GM21360 (cell line): ENCODE results near the gene PGM2.
A peak's percentile ranks its signal among the peaks of the same experiment; 100 is the strongest.
"Not testable (repeated sequence)": the region's sequence is repeated elsewhere in the genome, so short reads cannot be mapped to it uniquely, and the experiment has no call there.

Source experiments
- ATAC-seq: cut with Tn5 transposase; IDR thresholded peaks from one replicate; pipeline ENCODE4 v1.9.1; 2021; ENCODE audit warnings: mild to moderate bottlenecking, moderate library complexity; ENCODE audit not compliant: unreplicated experiment

The PGM2 gene

DNA sequence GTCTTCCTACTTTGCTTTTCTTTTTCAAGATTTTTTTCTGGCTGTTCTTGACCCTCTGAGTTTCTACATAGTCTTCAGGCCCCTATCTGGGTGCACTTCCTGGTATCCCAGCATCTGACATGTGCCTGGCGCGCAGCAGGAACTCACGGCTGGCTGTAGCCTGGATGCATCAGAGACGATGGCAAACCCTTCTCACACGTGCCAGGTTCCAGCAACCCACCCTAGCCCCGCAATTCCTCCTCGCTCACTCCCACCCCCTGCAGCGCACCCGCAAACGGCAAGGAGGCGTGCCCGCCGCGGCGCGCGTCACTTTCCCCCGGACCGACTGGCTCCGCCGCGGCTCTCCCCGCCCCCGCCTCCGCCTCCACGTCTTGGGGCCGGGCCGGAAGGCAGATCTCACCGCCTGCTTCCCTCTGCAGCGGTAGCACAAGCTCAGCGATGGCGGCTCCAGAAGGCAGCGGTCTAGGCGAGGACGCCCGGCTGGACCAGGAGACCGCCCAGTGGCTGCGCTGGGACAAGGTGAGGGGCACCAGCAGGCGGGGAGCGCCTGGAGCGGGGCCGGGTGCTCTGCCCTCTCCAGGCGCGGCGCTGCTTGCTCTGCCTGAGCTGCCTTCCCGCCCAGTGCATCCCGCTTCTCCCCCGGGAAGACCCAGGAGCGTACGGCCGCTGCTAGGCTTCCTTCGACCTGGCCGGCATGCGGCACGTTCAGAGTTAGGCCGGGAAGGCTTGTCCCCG is at the start of gene PGM2:
TSS of gene PGM2 (plus strand) at position 392 of the 735 bp plus-strand sequence. CDS start at position 439, 47 bp downstream.
- peak; percentile 93 for ATAC-seq

DNA sequence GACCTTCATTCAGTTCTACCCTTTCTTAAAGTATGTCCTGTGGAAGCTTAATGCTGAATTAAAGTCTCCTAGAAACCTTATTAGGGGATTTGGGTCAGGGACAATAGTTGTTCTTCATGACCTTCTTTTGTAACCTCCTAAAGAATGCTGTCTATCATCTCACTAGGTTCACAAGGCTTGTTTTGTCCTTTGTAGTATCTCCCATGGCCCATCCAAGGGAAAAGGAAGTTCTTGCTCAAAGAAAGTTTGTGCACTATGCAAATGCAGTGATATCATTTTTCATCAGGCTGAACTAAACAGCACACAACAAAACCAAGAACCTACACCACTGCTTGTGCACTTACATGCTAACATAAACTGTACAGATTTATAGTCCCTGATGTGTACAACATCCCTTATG is 46.6 kb upstream of the PGM2 start:
- no peak for ATAC-seq

DNA sequence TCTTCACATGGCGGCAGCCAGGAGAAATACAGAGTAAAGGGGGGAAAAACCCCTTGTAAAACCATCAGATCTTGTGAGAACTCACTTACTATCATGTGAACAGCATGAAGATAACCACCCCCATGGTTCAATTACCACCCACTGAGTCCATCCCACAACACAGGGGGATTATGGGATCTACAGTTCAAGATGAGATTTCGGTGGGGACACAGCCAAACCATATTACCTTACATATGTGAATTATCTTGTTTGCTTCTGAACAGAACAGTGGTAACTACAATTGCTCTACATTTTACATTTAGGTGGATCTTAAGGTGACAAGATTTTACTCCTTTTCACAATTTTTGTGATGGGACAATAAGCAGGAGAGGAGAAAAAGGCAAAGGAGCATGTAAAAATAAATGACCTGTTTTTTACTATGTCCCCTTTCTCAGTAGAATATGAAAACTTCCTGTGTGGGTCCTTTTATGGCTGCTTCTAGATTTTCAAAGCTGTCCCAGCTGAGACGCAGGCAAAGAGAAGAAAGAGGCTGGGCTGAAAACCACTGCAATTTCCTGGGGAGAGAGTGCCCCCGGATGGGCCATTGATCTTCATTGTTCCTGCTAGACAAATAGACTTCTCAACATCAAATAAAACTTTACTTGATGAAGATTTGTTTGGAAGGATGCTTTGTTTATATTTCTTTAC is 45.9 kb upstream of the PGM2 start:
- ATAC-seq: no peak

DNA sequence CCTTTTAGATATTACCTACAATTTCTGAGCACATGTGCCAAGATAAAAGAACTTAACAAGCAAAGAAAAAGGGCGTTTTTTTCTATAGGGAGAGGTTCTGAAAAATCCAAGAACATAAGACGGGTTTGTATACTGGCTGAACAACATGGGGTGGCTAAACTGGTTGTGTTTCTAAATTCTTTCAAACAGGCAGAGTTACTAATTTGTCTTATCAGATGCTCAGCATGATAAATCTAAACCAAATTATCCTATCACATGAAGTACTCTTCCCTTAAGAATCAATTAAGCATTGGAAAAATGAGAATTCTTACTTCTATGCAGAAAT is 45.4 kb upstream of the PGM2 start:
- ATAC-seq: no peak

DNA sequence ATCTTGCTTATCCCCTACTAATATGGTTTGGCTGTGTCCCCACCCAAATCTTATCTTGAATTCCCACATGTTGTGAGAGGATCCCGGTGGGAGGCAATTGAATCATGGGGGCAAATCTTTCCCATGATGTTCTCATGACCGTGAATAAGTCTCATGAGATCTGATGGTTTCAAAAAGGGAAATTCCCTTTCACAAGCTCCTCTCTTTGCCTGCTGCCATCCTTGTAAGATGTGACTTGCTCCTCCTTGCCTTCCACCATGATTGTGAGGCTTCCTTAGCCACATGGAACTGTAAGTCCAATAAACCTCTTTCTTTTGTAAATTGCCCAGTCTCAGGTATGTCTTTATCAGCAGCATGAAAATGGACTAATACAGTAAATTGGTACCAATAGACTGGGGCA is 40.2 kb upstream of the PGM2 start:
- not testable (repeated sequence) for ATAC-seq

DNA sequence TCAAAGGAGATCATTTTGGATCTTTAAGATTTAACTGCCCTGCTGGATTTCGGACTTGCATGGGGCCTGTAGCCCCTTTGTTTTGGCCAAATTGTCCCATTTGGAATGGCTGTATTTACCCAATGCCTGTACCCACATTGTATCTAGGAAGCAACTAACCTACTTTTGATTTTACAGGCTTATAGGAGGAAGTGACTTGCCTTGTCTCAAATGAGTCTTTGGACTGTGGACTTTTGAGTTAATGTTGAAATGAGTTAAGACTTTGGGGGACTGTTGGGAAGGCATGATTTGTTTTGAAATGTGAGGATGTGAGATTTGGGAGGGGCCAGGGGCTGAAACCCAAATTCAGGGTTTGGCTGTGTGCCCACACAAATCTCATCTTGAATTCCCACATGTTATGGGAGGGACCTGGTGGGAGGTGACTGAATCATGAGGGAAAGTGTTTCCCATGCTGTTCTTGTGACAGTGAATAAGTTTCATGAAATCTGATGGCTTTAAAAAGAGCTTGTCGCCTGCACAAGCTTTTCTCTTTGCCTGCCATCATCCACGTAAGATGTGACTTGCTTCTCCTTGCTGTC is 38.5 kb upstream of the PGM2 start:
- not testable (repeated sequence) for ATAC-seq

- ATAC-seq: no peak
Measured at GRCh38 chr4:37788819-37789218, 37.7 kb upstream of the PGM2 start.

GRCh38 chr4:37792241-37792640 is 34.2 kb upstream of the PGM2 start:
- no peak for ATAC-seq

GRCh38 chr4:37793562-37793961 is 32.9 kb upstream of the PGM2 start:
- no peak for ATAC-seq

DNA sequence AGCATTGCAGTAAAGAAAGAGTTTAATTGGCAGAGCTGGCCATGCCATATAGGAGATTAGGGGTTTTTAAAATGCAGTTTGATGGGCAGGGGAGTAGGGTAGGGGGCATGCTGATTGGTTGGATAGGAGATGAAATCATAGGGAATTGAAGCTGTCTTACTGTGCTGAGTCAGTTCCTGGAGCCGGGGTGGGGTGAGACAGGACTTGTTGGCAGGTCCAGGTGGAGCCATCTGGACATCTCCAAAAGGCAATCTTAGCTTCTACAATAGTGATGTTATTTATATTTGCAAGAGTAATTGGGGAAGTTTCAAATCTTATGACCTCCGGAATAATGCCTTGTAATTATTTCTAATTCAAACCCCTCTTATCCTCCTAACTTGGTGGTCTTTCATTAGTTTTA is 32.4 kb upstream of the PGM2 start:
- no peak for ATAC-seq

DNA sequence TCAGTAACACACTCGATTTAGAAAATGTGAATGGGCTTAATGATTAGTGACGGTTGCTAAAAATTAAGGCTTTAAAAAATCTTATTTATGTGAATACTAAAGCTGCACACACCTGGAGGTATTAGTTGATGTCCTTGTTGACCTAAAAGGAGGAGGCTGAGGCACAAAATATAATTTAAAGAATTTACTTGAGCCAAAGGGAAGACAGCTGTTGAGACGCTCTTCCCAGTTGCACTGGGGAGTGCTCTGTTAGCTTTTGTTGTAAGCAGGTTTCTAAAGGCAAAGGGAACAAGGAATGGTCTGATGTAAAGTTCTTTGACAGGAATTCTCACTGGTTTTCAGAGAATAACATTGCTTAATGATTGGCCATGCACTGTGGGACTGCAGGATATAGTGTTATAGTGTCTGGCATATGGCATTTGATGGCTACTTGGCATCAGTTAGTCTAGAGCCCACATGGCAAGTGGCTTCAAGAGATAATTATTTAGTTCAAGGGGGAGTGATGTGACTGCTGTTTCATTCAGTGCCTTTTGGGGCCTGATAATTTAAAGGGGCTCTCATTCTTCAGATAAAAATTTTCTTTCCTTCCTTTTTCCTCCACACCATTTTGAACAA is 30.8 kb upstream of the PGM2 start:
- no peak for ATAC-seq

- ATAC-seq: no peak
Measured at GRCh38 chr4:37797374-37797773, 29.1 kb upstream of the PGM2 start.

DNA sequence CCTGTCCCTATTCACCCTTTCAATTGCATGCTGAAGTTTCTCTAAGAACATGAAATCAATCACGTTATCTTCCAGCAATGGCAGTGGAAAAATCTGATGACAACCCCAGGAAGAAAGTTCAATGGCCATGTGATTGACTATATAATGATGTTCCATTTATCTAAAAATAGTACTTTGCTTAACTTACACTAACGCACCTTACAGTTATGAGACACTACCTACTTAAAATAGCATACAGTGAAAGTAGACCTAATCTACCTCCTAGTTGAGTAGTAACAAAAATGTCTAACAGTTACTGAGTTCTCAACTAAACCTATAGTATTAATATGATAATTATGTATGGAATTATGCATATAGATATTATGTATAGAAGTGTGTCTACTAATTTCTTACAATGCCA is 28.6 kb upstream of the PGM2 start:
- ATAC-seq: no peak

DNA sequence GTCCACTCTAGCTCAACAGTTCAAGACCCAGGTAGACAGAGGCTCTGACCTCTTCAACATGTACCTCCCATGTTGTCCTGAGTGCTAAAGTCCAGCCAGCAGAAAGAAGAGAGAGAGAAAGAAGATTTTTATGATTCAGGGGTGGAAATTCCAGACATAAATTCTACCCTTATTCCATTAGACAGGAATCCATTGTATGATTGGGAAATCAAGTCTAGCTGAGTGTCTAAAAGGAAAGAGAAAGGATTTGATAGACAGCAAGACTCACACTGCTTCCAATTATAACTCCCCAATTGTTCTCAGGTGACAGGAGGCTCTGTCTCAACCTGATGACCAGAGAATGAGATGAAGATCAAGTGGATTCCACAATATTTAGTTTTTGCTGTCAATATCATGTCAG is 27.9 kb upstream of the PGM2 start:
- ATAC-seq: no peak

GRCh38 chr4:37799941-37800554 is 26.4 kb upstream of the PGM2 start:
- no peak for ATAC-seq

DNA sequence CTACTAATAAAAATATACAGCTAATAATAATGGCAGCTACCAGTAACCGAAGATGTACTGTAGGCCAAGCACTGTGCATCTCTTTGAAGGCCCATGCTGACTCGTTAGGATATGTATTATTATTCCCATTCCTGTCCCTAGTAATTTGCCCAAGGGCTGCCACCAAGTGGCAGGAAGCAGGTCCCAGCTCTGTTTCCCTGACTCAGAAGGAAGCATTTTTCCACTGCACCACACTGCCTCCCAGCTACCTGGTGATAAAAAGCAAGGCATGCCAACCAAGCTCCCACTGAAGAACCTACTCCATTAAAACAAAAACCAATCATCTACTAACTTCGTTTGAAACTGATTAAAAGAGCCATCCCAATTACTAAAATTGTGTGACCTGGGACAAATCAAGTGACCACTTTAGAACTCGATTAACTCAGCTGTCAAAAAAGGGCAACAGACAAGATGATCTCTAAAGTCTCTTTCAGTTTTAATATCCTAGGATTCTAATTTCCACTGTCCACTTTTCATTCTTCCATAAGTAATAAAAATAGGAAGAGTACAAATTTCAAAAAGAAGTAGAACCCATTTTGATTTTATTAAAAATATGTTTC is 24.3 kb upstream of the PGM2 start:
- ATAC-seq: no peak

GRCh38 chr4:37803348-37803973 is 23.0 kb upstream of the PGM2 start:
- no peak for ATAC-seq

DNA sequence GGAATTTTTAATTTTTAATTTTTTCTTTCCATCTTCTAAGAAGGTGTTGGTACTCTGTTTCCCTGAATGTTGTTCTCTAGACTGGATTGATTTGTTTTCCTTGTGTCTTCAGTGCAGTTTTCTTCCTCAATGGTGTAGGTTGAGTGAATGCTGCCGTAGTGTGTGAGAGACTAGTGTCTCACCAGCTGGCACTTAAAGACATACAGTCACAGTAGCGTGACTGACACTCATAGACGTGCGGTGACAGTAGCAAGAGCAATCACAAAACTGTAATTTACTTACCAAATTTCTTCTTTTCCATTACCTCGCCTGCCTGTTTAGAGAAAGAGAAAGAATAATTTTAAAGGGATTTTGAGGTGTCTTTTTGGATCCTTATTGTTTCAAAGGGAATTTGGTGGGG is 21.4 kb upstream of the PGM2 start:
- no peak for ATAC-seq

DNA sequence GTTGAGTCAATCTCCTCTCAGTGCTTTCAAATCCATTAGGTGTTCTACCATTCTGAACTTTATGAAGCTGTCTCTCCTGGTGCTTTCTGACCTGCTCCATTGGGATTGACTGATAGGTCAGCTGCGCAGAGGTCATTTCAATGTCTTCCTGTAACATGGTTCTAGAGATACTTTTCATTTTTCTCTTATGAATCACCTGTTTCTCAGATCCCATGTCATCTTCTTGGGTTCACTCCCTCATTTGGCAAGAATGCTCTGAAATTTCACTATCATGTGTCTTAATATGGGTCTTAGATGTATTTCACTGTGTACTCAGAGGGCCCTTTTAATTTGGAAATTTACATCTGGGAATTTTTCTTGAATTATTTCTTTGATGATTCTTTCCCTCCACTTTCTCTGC is 13.8 kb upstream of the PGM2 start:
- ATAC-seq: no peak

- ATAC-seq: no peak
Measured at GRCh38 chr4:37815591-37815990, 10.9 kb upstream of the PGM2 start.

GRCh38 chr4:37816006-37816405 is 10.5 kb upstream of the PGM2 start:
- ATAC-seq: no peak
